KOPT-K1 (cell line): ENCODE data around the gene DNER.

Experiments
- H3K27ac ChIP-seq: fragments of 200-600 bp; sonication (generic); 2 replicates; pipeline ENCODE4 v1.5.1; 2016; ENCODE audit warnings: antibody characterized with exemption, mild to moderate bottlenecking, low read depth, low read length; ENCODE audit not compliant: poor library complexity, severe bottlenecking
- H3K36me3 ChIP-seq: fragments of 200-600 bp; sonication (generic); 2 replicates; pipeline ENCODE4 v1.5.1; 2017; ENCODE audit warnings: antibody characterized with exemption, mild to moderate bottlenecking, low read length, moderate library complexity; ENCODE audit not compliant: insufficient read depth
- H3K9me3 ChIP-seq: fragments of 200-600 bp; sonication (generic); 2 replicates; pipeline ENCODE4 v1.5.1; 2017; ENCODE audit warnings: antibody characterized with exemption, low read length, mild to moderate bottlenecking; ENCODE audit not compliant: insufficient read depth, poor library complexity, severe bottlenecking

The DNER gene

DNA sequence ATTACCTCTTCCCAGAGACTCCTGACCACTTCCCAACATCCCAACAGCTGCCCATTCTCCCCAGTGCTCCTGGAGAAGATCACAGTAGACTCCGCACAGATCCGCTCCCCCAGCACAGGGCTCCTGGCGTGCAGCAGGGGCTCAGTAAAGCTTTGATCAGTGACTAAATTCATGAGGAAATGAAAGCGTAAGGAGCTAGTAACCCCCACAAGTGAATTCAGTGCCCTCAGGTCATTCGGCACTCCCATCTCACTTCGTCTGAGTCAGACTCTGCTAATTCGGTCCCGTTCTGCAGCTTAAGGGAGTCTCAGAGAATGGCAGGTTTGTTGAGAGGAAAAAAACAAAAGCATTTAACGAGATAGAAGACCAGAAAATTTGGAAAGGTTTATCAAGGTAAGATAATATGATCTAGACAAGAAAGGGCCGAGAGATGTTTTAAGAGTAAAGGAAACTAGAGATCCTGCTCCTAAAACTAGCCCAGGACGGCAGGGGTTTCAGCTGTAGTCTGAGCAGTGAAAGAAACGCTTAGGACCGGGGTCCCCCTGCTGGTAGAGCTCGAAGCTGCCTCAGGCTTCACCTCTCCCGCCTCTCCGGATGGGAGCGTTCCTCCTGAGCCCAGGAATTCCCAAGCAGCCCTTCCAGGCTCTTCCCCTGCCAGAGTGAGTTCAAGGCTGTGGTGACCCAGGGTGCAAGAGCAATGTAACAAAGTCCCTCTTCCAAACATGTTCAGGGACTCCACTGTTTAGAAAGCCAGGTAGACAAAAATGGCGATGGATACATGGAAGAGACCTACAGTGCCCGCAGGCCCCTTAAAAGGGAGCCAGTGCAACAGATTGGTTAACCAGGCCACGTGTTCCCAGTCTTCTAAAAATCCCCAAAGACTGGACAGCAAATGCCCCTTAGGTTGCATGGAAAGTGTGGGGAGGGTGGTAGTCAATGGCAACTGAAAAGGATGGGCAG is 127.3 kb downstream of the DNER start:
- no peaks in the 10 kb centered on the region for H3K9me3 ChIP-seq
- no peak overlapping the region for H3K27ac ChIP-seq
- H3K36me3 ChIP-seq: no peaks in the 10 kb centered on the region

DNA sequence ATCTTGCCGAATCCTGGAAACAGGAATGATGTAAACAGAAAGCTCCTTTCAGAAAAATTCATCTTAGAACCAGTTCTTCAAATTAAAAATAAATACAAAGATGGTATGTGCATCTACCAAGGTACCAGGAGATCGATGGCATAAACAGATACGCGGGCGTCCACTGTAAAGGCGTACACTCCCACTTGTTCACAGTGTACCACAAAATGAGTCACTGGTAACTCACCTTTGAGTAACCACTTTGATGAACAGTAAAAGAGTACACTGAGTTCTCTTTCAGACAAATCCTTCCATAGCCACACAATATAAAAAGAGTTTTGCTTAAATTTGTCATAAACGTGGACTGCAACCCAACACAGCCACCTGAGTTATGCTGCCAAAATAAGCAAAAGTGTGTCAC is 128.3 kb downstream of the DNER start:
- H3K27ac ChIP-seq: no peak overlapping the region
- H3K36me3 ChIP-seq: no peaks in the 10 kb centered on the region
- no peaks in the 10 kb centered on the region for H3K9me3 ChIP-seq

DNA sequence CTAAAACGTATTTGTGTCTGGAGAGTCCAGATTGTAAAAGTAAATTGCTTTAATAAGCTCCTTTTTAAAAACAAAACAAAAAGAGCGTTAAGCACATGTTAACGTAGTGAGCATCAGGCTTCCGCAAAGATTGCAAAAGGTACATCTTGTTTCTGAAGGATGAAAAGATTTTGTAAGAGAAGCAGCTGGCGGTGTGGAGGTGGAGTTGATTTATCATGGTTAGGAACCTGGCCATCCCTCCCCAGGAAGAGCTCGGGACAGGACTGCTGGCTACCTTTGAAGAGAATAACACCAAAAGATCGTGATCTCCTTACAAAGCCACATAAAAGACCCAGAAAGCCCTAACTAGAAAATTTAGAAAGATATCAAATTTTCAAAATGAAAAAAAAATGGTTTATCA is 132.2 kb downstream of the DNER start:
- Histone ChIP-seq H3K36me3 (no peaks in the 10 kb centered on the region), H3K27ac (no peak overlapping the region), H3K9me3 (no peaks in the 10 kb centered on the region)

DNA sequence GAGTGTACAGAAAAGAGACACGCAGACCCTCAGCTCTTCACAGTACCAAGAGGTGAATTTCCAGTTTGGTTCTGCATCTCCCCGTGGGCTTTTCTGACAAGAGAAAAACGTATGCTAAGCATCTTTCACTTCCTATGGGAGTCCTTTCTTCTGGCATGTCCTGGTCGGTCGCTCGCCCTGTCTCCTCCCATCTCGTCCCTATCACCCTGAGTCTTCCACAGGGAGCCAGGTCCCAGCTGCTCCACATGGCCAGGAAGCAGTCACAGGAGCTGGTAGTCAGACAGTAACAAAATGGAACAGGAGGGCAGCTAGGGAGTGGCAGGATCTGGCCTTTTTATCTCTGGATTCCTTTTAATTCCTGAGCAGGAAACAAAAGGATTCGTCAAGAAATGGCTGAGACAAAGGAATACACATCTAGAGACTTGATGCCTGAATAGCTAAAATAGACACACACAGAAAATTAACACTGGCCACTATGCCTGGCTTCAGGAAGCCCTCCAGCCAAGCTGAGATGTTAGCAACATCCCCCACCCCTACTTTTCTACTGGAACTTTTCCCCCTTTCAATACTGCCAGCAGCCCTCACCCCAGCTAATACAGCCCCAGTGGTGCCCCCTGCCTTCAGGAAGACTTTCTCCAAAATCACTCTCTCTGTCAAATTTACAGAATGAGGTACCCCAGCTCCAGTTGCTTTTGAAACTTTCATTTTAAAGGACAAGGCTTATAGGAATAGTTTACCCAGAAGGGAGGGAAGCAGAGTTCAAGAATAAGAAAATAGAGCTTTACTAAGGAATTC is 136.1 kb downstream of the DNER start:
- H3K27ac ChIP-seq: no peak overlapping the region
- H3K36me3 ChIP-seq: no peaks in the 10 kb centered on the region
- H3K9me3 ChIP-seq: no peaks in the 10 kb centered on the region

DNA sequence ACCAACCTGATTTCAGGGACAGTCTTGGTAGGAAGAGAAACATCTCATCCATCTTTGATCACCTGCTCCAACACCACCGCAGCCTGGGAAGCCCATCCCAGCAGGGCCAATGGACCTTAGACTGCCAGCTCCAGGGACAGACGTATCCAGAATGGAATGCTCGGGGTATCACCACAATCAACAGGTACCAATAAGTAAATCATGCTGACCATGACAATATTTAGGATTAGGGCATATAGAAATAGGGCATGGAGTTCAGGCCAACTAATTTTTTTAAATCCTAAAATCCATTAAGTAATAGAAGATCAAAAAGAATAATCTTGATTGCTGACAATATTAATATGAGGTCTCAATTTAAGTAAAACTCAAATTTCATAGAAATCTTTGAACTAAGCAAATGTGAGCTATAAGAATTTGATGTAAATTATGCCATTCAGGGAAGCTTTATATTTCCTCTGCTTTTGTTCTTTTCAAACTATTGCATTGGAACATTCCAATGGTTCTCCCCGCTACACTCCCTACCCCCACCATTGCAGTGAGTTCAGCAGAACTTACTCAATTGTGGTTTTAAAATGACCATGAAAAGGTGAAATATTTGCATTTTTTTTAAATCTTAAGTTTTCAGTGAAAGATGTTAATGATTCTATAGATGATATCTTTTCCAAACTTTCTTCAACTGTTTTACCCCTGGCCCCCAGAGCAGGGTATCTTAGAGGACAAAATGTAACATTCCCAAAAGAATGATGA is 138.6 kb downstream of the DNER start:
- H3K27ac ChIP-seq: no peak overlapping the region
- no peaks in the 10 kb centered on the region for H3K36me3 ChIP-seq
- H3K9me3 ChIP-seq: no peaks in the 10 kb centered on the region

DNA sequence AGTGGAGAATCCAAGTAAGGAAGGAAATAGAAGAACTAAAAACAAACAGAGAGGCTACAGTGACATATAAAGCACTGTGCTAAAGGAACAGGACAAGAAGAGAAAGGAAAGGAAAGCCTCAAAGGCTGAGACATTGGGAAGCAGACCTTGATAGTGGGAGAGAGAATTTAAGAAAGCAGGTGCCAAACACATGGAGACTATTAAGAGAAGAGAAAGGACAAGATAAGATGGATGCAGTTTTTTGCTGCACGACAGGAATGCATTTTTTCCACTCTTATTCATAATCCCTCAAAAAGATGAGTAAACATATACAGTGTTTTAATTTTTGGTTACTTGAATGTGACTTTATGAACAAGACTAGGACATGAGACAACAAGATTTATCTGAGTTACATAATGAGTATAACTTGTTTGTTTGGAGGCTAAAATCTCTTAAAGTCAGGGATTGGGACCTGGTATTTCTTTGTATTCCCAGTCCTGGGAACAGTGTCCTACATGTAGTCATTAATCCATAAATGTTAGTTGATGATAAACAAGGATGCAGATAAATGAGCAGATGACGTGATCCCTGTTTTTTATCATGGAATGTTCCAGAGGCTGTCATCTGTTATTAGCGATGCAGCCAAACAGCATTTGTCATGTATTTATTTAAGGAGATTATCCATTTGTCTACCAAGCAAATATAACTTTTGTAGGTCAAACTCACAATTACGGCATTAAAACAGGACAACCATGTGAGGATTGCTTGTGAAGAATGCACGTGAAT is 141.7 kb downstream of the DNER start:
- no peaks in the 10 kb centered on the region for H3K9me3 ChIP-seq
- H3K36me3 ChIP-seq: no peaks in the 10 kb centered on the region
- no peak overlapping the region for H3K27ac ChIP-seq

DNA sequence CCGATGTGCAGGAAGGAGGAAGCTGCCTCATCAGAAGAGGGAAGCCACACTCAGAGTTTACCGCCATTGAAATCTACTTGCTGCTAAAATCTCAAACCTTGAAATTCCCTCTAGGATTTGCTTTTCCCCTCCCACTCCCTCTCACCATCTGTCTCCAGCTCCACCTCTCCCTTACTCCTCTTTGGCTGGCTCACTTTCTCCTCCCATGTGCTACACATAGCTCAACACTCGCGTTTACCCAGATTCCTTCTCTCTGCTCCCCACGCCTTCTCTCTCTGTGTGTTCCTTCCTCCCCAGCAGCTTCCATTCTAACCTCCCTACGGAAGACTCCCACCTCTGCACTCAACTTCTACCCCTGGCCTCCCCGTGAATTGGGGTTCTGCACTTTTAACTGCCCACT is 143.1 kb downstream of the DNER start:
- H3K27ac ChIP-seq: no peak overlapping the region
- H3K36me3 ChIP-seq: no peaks in the 10 kb centered on the region
- H3K9me3 ChIP-seq: no peaks in the 10 kb centered on the region

DNA sequence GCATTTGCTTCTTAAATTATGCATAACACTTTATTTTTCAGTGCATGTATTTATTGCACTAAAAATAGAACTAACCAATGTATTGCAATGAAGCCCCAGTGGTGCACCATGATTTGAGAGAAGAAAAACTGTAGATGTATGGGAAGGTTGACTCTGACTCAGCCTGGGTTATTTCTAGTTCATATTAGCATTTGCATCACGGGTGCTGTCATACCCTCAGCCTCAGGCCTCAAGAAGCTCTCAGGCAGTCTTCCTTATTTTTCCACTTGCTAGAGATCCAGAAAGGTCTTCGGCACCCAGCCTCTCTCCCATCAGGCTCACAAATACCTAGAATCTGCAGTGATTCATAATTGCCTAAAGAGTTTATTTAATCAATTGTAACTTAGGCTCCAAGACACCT is 148.0 kb downstream of the DNER start:
- Histone ChIP-seq H3K36me3 (no peaks in the 10 kb centered on the region), H3K9me3 (no peaks in the 10 kb centered on the region), H3K27ac (no peak overlapping the region)

DNA sequence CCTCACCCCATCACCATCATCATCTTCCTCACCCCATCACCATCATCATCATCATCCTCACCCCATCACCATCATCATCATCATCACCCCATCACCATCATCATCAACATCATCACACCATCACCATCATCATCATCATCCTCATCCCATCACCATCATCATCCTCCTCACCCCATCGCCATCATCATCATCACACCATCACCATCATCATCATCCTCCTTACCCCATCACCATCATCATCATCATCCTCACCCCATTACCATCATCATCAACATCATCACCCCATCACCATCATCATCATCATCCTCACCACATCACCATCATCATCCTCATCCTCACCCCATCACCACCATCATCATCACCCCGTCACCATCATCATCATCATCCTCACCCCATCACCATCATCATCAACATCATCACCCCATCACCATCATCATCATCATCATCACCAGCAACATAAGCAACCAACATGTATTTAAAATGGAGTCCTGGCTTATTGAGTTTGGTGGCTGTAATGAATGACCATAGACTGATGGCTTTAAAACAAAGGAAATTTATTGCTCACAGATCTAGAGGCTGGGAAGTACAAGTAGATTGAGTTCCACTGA is 150.0 kb downstream of the DNER start:
- Histone ChIP-seq H3K9me3 (no peaks in the 10 kb centered on the region), H3K36me3 (no peaks in the 10 kb centered on the region), H3K27ac (no peak overlapping the region)

DNA sequence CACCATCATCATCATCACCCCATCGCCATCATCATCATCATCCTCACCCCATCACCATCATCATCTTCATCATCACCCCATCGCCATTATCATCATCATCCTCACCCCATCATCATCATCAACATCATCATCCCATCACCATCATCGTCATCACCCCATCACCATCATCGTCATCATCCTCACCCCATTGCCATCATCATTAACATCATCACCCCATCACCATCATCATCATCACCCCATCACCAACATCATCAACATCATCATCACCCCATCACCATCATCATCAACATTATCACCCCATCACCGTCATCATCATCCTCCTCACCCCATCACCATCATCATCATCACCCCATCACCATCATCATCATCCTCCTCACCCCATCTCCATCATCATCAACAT is 151.0 kb downstream of the DNER start:
- H3K27ac ChIP-seq: no peak overlapping the region
- H3K9me3 ChIP-seq: no peaks in the 10 kb centered on the region
- no peaks in the 10 kb centered on the region for H3K36me3 ChIP-seq

DNA sequence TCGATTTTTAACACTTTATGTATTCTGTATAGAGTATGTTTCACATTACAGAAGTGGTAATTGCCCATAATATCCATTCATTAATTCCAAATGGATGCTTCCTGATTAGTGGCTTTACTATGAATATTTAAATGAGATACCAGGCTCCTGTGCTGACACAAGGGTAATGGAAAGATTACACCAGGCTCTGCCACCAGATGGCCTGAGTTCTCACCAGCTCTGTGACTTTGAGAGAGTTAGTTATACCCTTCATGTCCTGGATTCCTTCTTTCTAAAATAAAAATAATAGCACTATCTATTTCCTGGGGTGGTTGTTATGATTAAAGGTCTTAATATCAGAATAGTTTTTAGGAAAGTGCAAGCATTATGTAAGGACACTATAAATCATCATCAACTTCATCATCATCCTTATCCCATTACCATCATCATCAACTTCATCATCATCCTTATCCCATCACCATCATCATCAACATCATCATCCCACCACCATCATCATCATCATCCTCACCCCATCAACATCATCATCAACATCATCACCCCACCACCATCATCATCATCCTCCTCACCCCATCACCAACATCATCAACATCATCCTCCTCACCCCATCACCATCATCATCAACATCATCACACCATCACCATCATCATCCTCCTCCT is 151.8 kb downstream of the DNER start:
- no peak overlapping the region for H3K27ac ChIP-seq
- no peaks in the 10 kb centered on the region for H3K36me3 ChIP-seq
- no peaks in the 10 kb centered on the region for H3K9me3 ChIP-seq

DNA sequence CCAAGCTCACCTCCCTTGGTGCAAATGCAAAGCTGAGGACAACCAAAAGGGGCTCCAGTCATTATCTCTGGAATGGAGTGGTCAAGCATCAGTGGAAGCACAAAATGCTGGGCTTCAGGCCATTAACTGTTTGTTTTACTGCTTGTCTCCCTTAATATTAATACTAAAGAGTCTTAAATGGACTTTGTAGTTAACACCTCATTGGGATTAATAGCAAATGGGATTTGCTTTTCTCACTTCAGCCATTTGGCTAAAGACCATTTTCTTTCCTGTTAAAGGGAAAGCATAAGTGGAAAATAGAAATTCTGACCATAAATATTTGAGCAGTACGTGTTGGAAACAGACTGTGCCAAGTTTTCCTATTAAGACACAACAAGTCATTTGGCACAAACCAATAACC is 154.4 kb downstream of the DNER start:
- no peaks in the 10 kb centered on the region for H3K36me3 ChIP-seq
- H3K27ac ChIP-seq: no peak overlapping the region
- no peaks in the 10 kb centered on the region for H3K9me3 ChIP-seq

DNA sequence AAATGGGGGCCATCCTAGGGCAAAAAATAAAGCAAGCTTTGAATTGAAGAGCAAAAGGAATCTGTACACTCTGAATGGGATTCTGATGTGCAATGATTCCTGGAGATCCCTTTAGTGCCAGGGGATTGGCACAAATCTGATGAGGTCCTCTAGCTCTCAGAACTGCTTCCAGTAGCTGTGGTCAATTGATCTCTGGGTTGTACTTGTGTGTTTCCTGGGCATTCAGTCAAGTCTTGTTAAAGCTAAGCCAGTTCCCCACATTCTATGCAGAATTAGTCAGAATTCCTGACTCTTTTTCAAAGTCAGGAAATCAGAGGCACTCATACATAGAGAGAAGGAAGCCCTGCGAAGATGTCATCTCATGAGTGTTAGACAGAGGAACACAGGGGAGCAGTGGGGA is 161.3 kb downstream of the DNER start:
- Histone ChIP-seq H3K9me3 (no peaks in the 10 kb centered on the region), H3K36me3 (no peaks in the 10 kb centered on the region), H3K27ac (no peak overlapping the region)
